ENCODE measurements around the gene SORL1.
"Not testable (repeated sequence)": the region's sequence is repeated elsewhere in the genome, so short reads cannot be mapped to it uniquely, and the experiment has no call there.

SORL1 gene

DNA sequence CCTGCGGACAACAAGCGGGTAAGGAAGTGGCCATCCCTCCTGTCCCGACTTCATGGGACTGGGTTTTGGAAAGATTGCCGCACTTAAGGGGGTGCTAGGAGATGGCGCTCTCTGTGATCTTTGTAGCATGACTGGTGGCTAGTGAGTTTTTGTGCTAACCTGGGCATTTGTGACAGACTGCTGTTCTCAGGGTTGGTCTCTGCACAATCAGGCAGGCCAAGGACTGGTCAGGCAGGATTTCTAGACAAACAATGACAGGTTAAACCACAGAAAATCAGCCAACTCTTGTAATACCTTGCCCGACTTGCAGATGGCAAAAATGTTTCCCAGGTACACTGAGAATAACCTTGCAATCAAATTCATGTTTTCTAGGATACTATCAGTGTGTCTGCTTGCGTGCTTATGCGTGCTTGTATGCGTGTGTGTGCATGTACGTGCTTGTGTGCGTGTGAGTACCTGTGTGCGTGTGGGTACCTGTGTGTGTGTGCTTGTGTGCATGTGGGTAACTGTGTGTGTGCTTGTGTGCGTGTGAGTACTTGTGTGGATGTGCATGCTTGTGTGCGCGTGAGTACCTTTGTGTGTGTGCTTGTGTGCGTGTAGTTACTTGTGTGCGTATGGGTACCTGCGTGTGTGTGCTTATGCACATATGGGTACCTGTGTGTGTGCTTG is 26.2 kb downstream of the SORL1 start:
- DNase-seq (ENCODE audit: low spot score): no peak

DNA sequence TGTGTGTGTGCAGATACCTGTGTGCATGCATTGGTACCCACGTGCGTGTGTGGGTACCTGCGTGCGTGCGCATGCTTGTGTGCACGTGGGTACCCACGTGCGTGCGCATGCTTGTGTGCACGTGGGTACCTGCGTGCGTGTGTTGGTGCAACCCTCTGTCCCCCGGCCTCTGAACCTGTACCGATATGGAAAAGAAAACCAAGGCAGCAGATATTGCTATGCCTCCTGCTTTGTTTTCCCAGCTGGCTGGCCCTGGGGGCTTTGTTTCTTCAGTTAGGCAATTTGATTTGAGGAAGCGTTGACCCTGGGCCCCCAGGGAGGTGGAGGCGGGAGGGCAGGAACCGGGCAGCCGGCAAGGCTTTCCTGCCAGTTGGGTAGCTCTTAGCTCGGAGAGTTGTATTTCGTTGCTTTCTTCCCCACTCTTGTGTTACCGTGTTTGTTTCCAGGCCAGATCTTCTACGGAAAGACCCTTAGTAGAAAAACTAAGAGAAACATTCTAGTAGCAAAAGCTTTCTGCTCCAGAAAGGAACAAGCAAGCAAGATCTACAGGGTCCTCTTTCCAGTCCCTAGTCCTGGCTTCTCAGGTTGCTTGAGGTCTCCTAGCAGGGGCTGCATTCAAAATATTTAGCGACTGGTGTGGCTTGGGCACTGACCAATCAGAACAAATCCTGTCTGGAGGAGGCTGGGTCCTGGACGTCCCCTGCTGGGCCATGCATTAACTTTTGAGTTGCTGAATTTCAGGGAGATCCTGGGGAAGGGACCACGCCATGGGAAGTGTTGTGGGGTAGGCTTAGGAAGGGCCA is 27.0 kb downstream of the SORL1 start:
- no peak for DNase-seq (ENCODE audit: low spot score)

DNA sequence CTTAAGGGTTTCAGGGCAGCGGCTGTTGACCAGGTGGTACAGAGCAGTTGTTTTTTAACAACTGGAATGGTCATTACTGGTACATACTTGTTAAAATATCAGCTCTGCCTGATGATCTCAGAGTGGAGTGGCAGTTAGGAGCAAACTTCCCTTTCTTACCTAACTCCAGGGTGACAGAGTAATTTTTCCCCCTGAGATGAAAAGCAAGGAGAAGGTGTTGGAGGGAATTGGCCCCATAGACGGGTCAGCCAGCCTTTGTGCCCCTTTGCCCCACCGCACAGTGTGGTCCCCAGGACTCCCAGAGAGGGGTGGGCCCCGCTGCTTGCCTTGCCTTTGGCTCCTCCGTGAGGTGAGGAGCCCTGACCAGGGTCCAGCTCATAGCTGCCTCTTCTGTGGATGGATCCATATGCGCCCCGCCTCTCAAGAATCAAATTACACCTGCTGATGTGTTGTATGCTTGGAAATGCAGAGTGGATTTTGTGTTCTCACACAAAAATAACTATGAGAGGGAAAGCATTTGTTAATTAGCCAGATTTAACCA is 27.7 kb downstream of the SORL1 start:
- DNase-seq (ENCODE audit: low spot score): no peak

GRCh38 chr11:121481484-121482230 is 29.5 kb downstream of the SORL1 start:
- not testable (repeated sequence) for DNase-seq (ENCODE audit: low spot score)

- DNase-seq (ENCODE audit: low spot score): no peak
Measured at GRCh38 chr11:121482231-121483129, 30.4 kb downstream of the SORL1 start.

- no peak for DNase-seq (ENCODE audit: low spot score)
Measured at GRCh38 chr11:121483805-121484480, 31.8 kb downstream of the SORL1 start.

DNA sequence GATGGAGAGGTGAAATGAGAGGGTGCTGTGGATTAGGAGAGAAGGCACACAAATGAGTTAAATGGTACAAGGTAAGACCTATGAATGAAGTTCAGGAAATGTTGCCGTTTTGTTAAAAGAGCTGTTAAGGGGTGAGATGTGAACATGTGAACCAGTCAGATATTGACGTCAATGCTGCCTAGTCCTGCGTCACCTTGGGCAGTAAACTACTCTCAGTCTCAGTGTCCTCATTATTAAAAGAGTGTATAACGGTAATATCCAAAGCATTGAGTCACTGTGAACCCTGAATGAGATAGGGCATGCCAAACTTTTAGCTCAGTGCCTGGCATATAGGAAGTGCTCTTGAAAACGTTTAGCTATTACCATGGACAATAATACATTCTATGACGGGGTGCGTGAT is 33.1 kb downstream of the SORL1 start:
- DNase-seq (ENCODE audit: low spot score): no peak

GRCh38 chr11:121486054-121486453 is 33.9 kb downstream of the SORL1 start:
- DNase-seq (ENCODE audit: low spot score): no peak

- DNase-seq (ENCODE audit: low spot score): no peak
Measured at GRCh38 chr11:121487191-121487590, 35.1 kb downstream of the SORL1 start.

GRCh38 chr11:121488170-121488569 is 36.1 kb downstream of the SORL1 start:
- no peak for DNase-seq (ENCODE audit: low spot score)

GRCh38 chr11:121488641-121489040 is 36.5 kb downstream of the SORL1 start:
- DNase-seq (ENCODE audit: low spot score): no peak

GRCh38 chr11:121489823-121490222 is 37.7 kb downstream of the SORL1 start:
- DNase-seq (ENCODE audit: low spot score): no peak

DNA sequence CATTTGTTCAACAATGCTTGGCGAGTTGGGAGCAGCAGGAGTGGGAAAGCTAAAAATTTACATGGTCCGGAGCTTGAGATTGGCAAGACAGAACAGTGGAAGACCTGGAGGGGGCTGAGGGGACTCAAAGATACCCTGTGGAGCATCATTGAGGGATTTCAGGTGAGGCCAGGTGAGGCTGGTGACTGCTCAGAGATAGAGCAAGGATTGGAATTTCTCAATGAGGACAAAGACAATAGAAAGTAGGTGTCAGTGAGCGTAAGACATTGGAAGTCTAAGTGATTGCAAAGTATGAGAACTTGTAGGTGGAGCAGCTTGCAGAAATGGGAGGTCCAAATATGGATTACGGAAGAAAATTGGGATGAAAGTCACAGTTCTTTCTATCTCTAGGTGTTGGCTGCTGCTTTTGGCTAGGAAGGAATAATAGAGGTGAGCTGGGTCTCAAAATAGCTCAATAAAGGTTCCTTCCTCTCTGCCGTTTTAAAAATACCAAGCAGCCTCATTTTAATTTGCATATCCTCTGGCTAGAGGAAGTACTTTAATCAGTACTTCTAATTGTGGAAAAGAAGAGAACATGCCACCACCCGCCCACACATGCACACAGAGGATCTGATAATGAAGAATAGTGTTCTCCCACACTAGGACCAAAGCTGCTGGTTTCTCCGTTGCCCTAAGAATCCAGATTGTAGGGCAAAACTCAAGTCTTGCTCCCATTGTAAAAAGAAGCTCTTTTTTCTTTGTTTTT is 42.4 kb downstream of the SORL1 start:
- no peak for DNase-seq (ENCODE audit: low spot score)

GRCh38 chr11:121497176-121497998 is 45.3 kb downstream of the SORL1 start:
- no peak for DNase-seq (ENCODE audit: low spot score)

DNA sequence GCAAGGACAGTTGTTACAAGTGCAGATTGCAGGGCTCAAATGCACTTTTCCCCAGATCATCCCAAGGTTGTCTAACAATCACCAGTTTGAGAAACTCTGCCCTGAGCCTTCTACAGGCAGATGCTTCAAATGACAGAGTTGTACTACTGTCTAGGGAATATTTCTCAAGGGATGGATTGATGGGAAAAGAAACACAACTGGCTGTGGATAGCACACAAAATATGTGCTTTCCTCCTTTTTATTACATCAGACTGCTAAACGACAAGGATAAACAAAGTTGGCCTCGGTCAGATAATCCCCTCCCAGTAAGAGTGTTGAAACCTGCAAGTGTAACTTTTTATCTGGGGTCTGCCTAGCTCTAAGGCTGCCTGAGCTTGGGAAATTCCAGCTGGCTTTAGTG is 47.3 kb downstream of the SORL1 start:
- DNase-seq (ENCODE audit: low spot score): no peak

DNA sequence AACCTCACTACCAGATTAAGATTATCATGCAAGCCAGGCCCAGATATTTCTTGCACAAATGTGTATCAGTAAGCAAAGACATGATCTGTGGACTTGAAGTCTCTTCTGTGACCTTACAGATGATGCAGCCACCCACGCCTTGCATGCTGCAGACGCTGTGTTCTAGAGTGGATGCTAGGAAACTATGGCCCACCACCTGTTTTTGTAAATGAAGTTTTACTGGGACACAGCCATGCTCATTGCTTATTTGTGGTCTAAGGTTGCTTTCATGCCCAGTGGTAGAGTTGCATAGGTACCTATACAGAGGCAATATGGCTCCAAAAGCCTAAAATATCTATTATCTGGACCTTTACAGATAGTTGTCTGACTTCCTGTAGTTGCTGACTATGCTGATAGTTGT is 48.2 kb downstream of the SORL1 start:
- no peak for DNase-seq (ENCODE audit: low spot score)

DNA sequence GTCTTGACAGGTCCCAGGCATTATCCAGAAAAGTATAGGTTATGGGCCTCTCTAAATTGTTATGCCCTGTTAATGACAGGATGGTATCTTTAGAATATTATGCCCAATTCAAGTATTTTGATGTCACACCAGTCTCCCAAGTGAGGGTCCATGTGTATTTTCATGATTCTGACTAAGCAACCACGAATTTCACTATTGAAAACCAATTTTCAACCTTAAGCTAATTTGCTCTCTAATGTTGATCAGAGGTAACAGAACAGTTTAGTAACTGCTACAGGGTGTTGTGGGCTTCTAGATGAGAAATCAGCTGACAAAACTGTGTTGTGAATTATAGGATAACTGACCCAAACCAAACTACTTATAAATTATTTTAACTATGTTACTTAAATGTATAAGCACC is 48.6 kb downstream of the SORL1 start:
- DNase-seq (ENCODE audit: low spot score): no peak

GRCh38 chr11:121503051-121503450 is 50.9 kb downstream of the SORL1 start:
- no peak for DNase-seq (ENCODE audit: low spot score)

DNA sequence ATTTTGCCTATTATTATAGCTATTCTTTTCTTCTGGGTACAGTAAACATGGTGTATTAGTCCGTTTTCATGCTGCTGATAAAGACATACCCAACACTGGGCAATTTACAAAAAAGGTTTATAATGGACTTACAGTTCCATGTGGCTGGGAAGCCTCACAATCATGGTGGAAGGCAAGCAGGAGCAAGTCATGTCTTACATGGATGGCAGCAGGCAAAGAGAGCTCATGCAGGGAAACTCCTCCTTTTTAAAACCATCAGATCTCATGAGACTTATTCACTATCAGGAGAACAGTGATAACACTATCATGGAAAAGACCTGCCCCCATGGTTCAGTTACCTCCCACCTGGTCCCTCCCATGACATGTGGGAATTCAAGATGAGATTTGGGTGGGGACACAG is 54.1 kb downstream of the SORL1 start:
- not testable (repeated sequence) for DNase-seq (ENCODE audit: low spot score)
